ENCODE data around the gene RFX4.

Gene RFX4

GRCh38 chr12:106767206-106767605, 184.4 kb downstream of the RFX4 start:
- no peak for DNase-seq (ENCODE audit: low read depth)

GRCh38 chr12:106767954-106768822, 185.4 kb downstream of the RFX4 start:
- DNase-seq (ENCODE audit: low read depth), result peak; percentile 48

DNA sequence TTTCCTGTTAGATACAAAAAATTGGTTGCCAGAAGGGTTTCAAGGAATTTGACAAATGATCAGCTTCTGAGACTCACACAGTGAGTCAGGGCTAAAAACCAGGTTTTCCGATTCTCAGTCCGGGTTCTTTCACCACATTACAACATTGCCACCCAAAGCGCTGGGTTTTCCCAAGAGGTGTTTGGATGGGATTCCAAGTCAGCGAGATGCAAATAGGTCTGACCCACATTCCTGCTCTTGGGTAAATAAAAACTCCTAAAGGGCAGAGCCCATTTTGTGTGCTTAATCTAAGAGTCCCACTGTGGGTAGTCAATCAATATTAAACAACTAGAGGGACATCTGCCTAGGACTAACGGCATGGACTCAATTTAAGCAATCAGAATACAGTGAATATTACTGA, 186.3 kb downstream of the RFX4 start:
- DNase-seq (ENCODE audit: low read depth), result peak; percentile 41

DNA sequence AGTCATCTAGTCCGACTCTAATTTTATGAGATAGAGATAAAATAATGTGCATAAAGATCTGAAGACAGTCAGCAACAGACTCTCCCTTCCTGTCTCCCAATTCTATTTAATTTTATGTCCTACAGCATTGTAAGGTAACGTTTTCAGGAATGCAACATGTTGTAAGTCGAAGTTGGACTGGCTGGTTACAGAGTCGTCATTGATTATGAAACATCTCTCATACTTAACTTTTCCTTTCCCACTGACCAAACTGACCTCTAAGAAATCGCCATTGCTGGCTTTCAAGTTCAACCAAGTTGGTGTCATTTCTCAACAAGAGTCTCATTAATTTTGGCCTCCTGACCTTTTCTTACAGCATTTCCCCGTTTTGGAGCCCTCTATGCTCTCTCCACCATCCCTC, 186.7 kb downstream of the RFX4 start:
- DNase-seq (ENCODE audit: low read depth), result no peak

- DNase-seq (ENCODE audit: low read depth), result no peak
Measured at GRCh38 chr12:106771425-106771824, 188.6 kb downstream of the RFX4 start.

- DNase-seq (ENCODE audit: low read depth), result no peak
Measured at GRCh38 chr12:106773286-106774004, 190.6 kb downstream of the RFX4 start.

DNA sequence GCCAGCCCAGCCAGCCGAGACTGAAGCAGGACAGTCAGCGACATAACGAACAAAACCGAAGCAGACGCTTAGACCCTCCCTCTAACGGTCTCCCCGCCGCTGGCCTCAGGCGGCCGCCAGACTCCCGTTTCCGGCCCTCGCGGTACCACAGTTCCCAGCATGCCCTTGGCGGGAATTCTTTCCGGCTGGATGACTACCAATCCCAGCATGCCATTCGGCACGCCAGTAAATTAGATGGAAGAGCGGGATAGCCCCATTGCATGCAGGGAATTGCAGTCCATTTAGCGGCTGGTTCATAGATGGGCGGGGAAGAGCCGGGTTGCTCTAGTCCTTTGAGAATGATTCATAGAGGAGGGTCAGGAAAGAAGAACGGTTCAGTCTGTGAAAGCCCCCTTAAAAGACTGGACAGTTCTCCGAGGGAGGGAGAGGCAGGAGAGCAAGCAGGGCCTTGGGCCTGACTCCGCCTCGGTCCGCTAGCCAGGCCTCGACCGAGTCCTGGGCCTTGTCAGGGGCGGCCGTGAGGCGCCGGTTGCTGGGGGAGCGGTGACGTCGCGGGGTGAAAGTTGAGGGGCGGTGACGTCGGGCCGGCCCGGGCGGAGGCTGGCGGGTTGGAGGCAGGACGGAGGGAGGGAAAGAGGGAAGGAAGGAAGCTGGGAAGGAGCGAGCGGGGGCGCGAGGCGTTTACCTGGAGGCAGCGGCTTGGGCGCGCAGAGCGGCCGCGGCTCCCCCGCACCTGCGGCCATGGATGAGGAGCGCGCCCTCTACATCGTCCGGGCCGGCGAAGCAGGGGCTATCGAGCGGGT, 191.4 kb downstream of the RFX4 start, which contains the start of gene RIC8B:
Gene RIC8B (plus strand): TSS at position 678 of the 803 bp plus-strand sequence. CDS start 64 bp downstream, at position 742.
- peak; percentile 97 for DNase-seq (ENCODE audit: low read depth)

DNA sequence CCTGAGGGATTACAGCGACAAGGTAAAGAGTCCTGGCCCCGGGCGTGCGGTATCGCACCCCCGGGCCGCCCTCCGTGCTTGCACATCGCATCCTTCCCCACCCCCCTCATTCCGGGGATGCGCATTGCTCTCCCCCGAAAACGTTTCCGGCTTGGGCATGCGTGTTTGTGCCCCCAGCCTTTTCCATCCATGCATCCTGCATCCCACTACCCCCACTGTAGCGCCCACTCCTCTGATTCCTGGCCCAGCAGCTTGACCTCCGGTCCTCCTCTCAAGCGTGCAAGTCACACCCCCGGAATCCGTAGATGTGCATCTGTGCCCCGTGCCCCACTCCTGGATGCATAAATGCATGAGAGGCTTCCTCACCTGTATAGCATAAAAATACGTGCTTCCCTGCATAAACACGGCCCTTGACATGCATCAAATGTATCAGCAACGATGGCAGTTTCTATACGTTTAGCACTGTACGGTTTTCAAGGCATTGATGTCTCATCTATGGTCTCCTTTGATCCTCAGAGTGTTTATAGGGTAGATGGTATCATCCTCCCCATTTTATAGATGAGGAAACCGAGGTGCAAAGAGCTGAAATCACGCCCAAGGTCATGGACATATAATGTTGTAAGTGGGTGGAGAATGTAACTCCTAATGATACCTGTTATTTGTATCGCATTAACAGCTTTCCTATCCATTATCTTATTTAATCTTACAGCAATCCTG, 192.2 kb downstream of the RFX4 start:
- DNase-seq (ENCODE audit: low read depth), result no peak

GRCh38 chr12:106776897-106777296, 194.1 kb downstream of the RFX4 start:
- DNase-seq (ENCODE audit: low read depth), result no peak

GRCh38 chr12:106780010-106780631, 197.3 kb downstream of the RFX4 start:
- DNase-seq (ENCODE audit: low read depth), result no peak

- no peak for DNase-seq (ENCODE audit: low read depth)
Measured at GRCh38 chr12:106782619-106783018, 199.8 kb downstream of the RFX4 start.

DNA sequence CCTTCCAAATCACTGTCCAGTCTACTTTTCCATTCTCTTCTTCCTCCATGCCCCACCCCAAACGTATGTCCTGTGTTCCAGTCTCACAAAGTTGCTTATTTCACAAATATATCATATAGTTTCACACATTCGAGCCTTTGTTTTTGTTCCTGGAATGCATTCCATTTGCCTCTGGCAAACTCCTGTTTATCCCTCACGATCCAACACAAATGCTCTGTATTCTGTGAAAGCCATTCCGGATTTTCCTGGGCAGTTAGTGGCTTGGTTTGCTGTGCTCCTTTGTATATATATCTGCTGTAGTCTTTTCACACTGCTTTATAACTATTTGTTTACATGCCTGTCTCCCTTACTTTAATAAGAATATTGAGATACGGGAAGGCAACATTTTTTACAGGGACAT, 200.7 kb downstream of the RFX4 start:
- DNase-seq (ENCODE audit: low read depth), result no peak

- DNase-seq (ENCODE audit: low read depth), result no peak
Measured at GRCh38 chr12:106790020-106790419, 207.2 kb downstream of the RFX4 start.

DNA sequence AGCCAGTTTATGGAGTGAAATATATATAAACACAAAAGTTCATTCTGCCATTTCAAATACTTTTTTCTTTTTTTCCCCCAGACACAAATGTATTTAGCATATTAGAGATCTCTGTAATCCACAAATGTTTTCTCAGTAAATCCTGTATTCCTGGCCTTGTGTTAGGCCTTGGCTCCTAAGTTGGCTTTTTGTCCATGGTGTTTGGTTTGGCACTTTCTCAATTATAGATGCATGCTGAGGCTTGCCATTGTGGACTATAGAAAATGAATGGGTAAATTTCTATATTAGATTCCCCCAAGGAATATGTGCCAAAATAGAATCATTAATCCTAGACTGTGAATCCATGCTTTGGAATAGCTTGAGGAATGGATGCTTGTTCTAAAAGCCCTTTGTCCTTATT, 208.7 kb downstream of the RFX4 start:
- no peak for DNase-seq (ENCODE audit: low read depth)

GRCh38 chr12:106794369-106794768, 211.6 kb downstream of the RFX4 start:
- no peak for DNase-seq (ENCODE audit: low read depth)

- DNase-seq (ENCODE audit: low read depth), result no peak
Measured at GRCh38 chr12:106801167-106801708, 218.4 kb downstream of the RFX4 start.

DNA sequence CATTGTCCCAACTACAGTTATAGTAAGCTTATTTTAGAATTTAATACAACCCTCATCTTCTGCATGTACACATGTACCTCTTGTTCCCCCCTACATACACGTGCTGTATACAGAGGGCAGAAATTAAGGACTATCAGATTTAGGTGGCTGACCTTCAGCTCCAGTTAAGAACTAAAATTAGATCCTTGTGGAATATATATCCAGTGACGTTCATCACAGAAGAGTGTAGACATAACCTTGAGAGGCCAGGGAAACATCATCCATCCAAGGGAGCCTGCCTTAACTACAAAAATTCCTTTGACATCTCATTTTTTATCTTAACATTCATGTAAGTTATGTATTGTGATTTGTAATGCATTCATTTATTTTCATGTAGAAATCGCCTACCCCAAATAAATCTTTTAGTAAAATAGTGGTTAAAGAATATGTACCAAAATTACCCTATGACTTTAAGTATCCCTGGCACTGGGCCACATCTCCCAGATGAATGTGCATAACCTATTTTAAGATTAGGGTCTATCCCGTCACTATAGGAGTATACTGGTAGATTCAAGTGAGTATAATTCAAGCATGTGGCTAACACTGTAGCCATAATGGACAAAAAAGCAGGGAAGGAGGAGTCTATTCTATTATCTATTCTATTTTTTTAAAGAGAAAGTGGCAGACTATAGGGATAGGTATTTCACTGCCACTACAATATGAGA, 219.2 kb downstream of the RFX4 start:
- DNase-seq (ENCODE audit: low read depth), result no peak

GRCh38 chr12:106804668-106805067, 221.9 kb downstream of the RFX4 start:
- no peak for DNase-seq (ENCODE audit: low read depth)

Measured in HS-27A (cell line).